Body of pancreas (tissue), 4 donors: ENCODE data around the gene ITGA1. TPM values are rescaled to one million over a fixed set of nuclear protein-coding genes. Genes with fewer than 3 reads are reported as not detected.
"Not testable (repeated sequence)": the region's sequence is repeated elsewhere in the genome, so short reads cannot be mapped to it uniquely, and the experiment has no call there.

Experiments
- ATAC-seq: fragments of 150-250 bp; one replicate; pipeline ENCODE4 v1.9.1; 2016
- DNase-seq, 4 donors: peaks; one replicate each; pipeline ENCODE4 v3.0.0-alpha.2; 2019
- H3K27ac ChIP-seq, 4 donors: fragments of 200-600 bp; sonication (generic); 1 replicate in 3 of 4; 2 replicates in 1 of 4; pipeline versions ENCODE4 v1.5.1 to v1.6.1; 2016 to 2019; ENCODE audit warnings: mild to moderate bottlenecking in 1 of 4, mixed read lengths in 1 of 4, moderate library complexity in 1 of 4
- H3K27me3 ChIP-seq, 2 donors: fragments of 200-600 bp; sonication (generic); one replicate each; pipeline ENCODE4 v1.6.0; 2016; ENCODE audit warnings: mild to moderate bottlenecking in 1 of 2
- H3K36me3 ChIP-seq, 2 donors: fragments of 200-600 bp; sonication (generic); replicated peaks in 1 of 2; 2 replicates each; pipeline ENCODE4 v1.5.1; 2016; ENCODE audit warnings: low read depth in 2 of 2; ENCODE audit not compliant: insufficient read depth in 1 of 2
- H3K4me1 ChIP-seq: fragments of 200-600 bp; sonication (generic); one replicate; pipeline ENCODE4 v1.6.0; 2016
- H3K4me3 ChIP-seq, 2 donors: fragments of 200-600 bp; sonication (generic); 1 replicate in 1 of 2; 2 replicates in 1 of 2; pipeline ENCODE4 v1.5.1; 2016 to 2019
- H3K9me3 ChIP-seq, 3 donors: fragments of 200-600 bp; sonication (generic); 1 replicate in 2 of 3; 2 replicates in 1 of 3; pipeline ENCODE4 v1.5.1; 2016
- CTCF ChIP-seq, 7 experiments: fragments of 450-650 bp in 4 of 7; fragments of 200-600 bp in 3 of 7; sonication (generic) in 3 of 7; IDR thresholded peaks; one replicate each; pipeline ENCODE4 v1.5.1; 2016 to 2019; ENCODE audit warnings: antibody characterized with exemption in 7 of 7
- POLR2A ChIP-seq, 3 donors: fragments of 450-650 bp; IDR thresholded peaks; one replicate each; pipeline ENCODE4 v1.6.1; 2016; ENCODE audit warnings: antibody characterized with exemption in 3 of 3, mild to moderate bottlenecking in 2 of 3
- WGBS, 2 donors: methylation state at CpG; one replicate each; pipeline ENCODE4 v1.1.5; 2017; 5-methylcytosine and 5-hydroxymethylcytosine counted together
- intact Hi-C: fragments of 100-400 bp; cut with DNase I; formaldehyde crosslinking; loops from one replicate; pipeline ENCODE4 v1.15.1; 2023
- total RNA-seq, 2 donors: library from RNA; depleted of rRNA; stranded (reverse); fragments of >200 nt; gene quantifications; one replicate each; pipeline ENCODE4 v1.1.0, GENCODE V29; 2016

ITGA1 gene
- total RNA-seq, 2 donors from 2014 or later = 6.9 to 11.2 TPM

- Histone ChIP-seq H3K36me3 (no peaks in the 10 kb centered on the region), H3K9me3 (no peaks in the 10 kb centered on the region), H3K27ac (no peak overlapping the region), H3K4me3 (no peak overlapping the region), H3K27me3 (no peaks in the 10 kb centered on the region), H3K4me1 (no peaks in the 10 kb centered on the region)
- no peak for TF ChIP-seq CTCF (IDR thresholded peaks at IDR 0.05)
- TF ChIP-seq POLR2A (IDR thresholded peaks at IDR 0.05) = no peak
- 54 to 57% methylated on average over 3 of the region's 3 CpGs for WGBS, 2 donors
- ATAC-seq (no peak), DNase-seq (no peak)
- intact Hi-C loops = no loop called here
These were observed 44.2 kb upstream of the ITGA1 start for GRCh38 chr5:52743529-52743928.

- Histone ChIP-seq H3K27ac (no peak overlapping the region), H3K27me3 (no peaks in the 10 kb centered on the region), H3K4me3 (no peak overlapping the region), H3K4me1 (no peaks in the 10 kb centered on the region), H3K9me3 (no peaks in the 10 kb centered on the region), H3K36me3 (no peaks in the 10 kb centered on the region)
- TF ChIP-seq POLR2A (IDR thresholded peaks at IDR 0.05) = no peak
- TF ChIP-seq CTCF (IDR thresholded peaks at IDR 0.05) = no peak
- ATAC-seq = peak; percentile 53
- intact Hi-C loops = no loop called here
- WGBS, 2 donors = 48 to 59% methylated on average over 1 of the region's 1 CpG
- peak in 1 of 4 donors; percentile 30 for DNase-seq
These were observed 43.7 kb upstream of the ITGA1 start for GRCh38 chr5:52743970-52744369.

GRCh38 chr5:52744867-52745458 lies 42.8 kb upstream of the ITGA1 start:
- H3K4me3 ChIP-seq, H3K9me3 ChIP-seq, ATAC-seq, H3K4me1 ChIP-seq, H3K27me3 ChIP-seq, H3K27ac ChIP-seq, H3K36me3 ChIP-seq, DNase-seq, intact Hi-C loops: not testable (repeated sequence)
- 71 to 86% methylated on average over 2 of the region's 2 CpGs for WGBS, 2 donors

GRCh38 chr5:52746539-52746938 lies 41.2 kb upstream of the ITGA1 start:
- WGBS, 2 donors = 58 to 61% methylated on average over 2 of the region's 2 CpGs
- no peaks in the 10 kb centered on the region for H3K4me1 ChIP-seq
- DNase-seq (no peak), ATAC-seq (no peak)
- H3K27ac ChIP-seq = no peak overlapping the region
- no peaks in the 10 kb centered on the region for H3K9me3 ChIP-seq
- intact Hi-C loops = no loop called here
- H3K4me3 ChIP-seq = no peak overlapping the region
- H3K27me3 ChIP-seq = no peaks in the 10 kb centered on the region
- TF ChIP-seq POLR2A (IDR thresholded peaks at IDR 0.05) = no peak
- no peak for TF ChIP-seq CTCF (IDR thresholded peaks at IDR 0.05)
- no peaks in the 10 kb centered on the region for H3K36me3 ChIP-seq

- DNase-seq = no peak
- WGBS, 2 donors = 10 to 19% methylated on average over 1 of the region's 1 CpG
- Histone ChIP-seq H3K27ac (no peak overlapping the region), H3K27me3 (no peaks in the 10 kb centered on the region), H3K4me3 (no peak overlapping the region), H3K36me3 (no peaks in the 10 kb centered on the region), H3K4me1 (no peaks in the 10 kb centered on the region), H3K9me3 (no peaks in the 10 kb centered on the region)
- TF ChIP-seq POLR2A (IDR thresholded peaks at IDR 0.05) (no peak), CTCF (IDR thresholded peaks at IDR 0.05) (no peak)
- intact Hi-C loops = no loop called here
- no peak for ATAC-seq
These were observed 39.1 kb upstream of the ITGA1 start for GRCh38 chr5:52748590-52748989.
